ENCODE measurements around the gene NPC1L1.

- no peak for TF ChIP-seq RAD21 (IDR thresholded peaks at IDR 0.05; ENCODE audit: low read length)
- no peak for TF ChIP-seq CTCF (conservative IDR thresholded peaks at IDR 0.05; ENCODE audit: low read depth, low read length)
- TF ChIP-seq ELK1 (IDR thresholded peaks at IDR 0.05; ENCODE audit: borderline replicate concordance, low read depth, low read length), result no peak
- TF ChIP-seq USF2 (IDR thresholded peaks at IDR 0.05; ENCODE audit: low read depth, low read length), result no peak
- TF ChIP-seq MAZ (IDR thresholded peaks at IDR 0.05; ENCODE audit: borderline replicate concordance, low read depth, low read length), result no peak
- TF ChIP-seq CEBPB (IDR thresholded peaks at IDR 0.05; ENCODE audit: low read depth, low read length), result no peak
- no peak for TF ChIP-seq POLR2A (IDR thresholded peaks at IDR 0.05; ENCODE audit: low read depth, low read length)
- TF ChIP-seq MXI1 (IDR thresholded peaks at IDR 0.05; ENCODE audit: borderline replicate concordance, low read depth, low read length), result no peak
- no peak for TF ChIP-seq RFX5 (IDR thresholded peaks at IDR 0.05; ENCODE audit: low read depth, low read length)
- no peak for TF ChIP-seq MAFK (IDR thresholded peaks at IDR 0.05; ENCODE audit: low read depth, low read length)
- TF ChIP-seq RCOR1 (IDR thresholded peaks at IDR 0.05; ENCODE audit: insufficient replicate concordance, low read length), result no peak
Measured at GRCh38 chr7:44549457-44549856, 8.3 kb upstream of the NPC1L1 start.
